Rectal smooth muscle tissue (tissue), 1 donor: ENCODE data around the gene MAP3K1.

ENCODE experiments used
- H3K27ac ChIP-seq: one replicate; pipeline ENCODE4 v1.7.0; 2013; ENCODE audit warnings: low read depth, low read length, inconsistent platforms
- H3K27me3 ChIP-seq: one replicate; pipeline ENCODE4 v1.7.0; 2013; ENCODE audit warnings: low read length; ENCODE audit not compliant: control insufficient read depth, insufficient read depth
- H3K36me3 ChIP-seq: one replicate; pipeline ENCODE4 v1.7.0; 2013; ENCODE audit warnings: low read length; ENCODE audit not compliant: control insufficient read depth, insufficient read depth
- H3K4me1 ChIP-seq: one replicate; pipeline ENCODE4 v1.7.0; 2013; ENCODE audit warnings: low read length; ENCODE audit not compliant: control insufficient read depth, insufficient read depth
- H3K4me3 ChIP-seq: one replicate; pipeline ENCODE4 v1.7.0; 2013; ENCODE audit warnings: low read length
- H3K9ac ChIP-seq: one replicate; pipeline ENCODE4 v1.7.0; 2013; ENCODE audit warnings: low read length

Gene MAP3K1

GRCh38 chr5:56802205-56802604, 13.1 kb upstream of the MAP3K1 start:
- H3K4me1 ChIP-seq = no peaks in the 10 kb centered on the region
- no peaks in the 10 kb centered on the region for H3K36me3 ChIP-seq
- H3K9ac ChIP-seq = no peak overlapping the region
- no peak overlapping the region for H3K27ac ChIP-seq
- H3K4me3 ChIP-seq = no peak overlapping the region
- no peaks in the 10 kb centered on the region for H3K27me3 ChIP-seq

GRCh38 chr5:56803025-56803424, 12.3 kb upstream of the MAP3K1 start:
- no peak overlapping the region for H3K9ac ChIP-seq
- no peak overlapping the region for H3K4me3 ChIP-seq
- no peaks in the 10 kb centered on the region for H3K36me3 ChIP-seq
- no peaks in the 10 kb centered on the region for H3K4me1 ChIP-seq
- no peaks in the 10 kb centered on the region for H3K27me3 ChIP-seq
- H3K27ac ChIP-seq = no peak overlapping the region

- H3K4me3 ChIP-seq = no peak overlapping the region
Observed at GRCh38 chr5:56803894-56804293, 11.5 kb upstream of the MAP3K1 start.

GRCh38 chr5:56807679-56808078, 7.7 kb upstream of the MAP3K1 start:
- Histone ChIP-seq H3K27me3 (no peaks in the 10 kb centered on the region), H3K27ac (no peak overlapping the region), H3K36me3 (no peaks in the 10 kb centered on the region), H3K9ac (no peak overlapping the region), H3K4me1 (no peaks in the 10 kb centered on the region), H3K4me3 (no peak overlapping the region)

More at GRCh38 chr5:56803894-56804293, 11.5 kb upstream of the MAP3K1 start:
- no peak overlapping the region for H3K9ac ChIP-seq
- no peak overlapping the region for H3K27ac ChIP-seq
- no peaks in the 10 kb centered on the region for H3K4me1 ChIP-seq
- no peaks in the 10 kb centered on the region for H3K36me3 ChIP-seq
- H3K27me3 ChIP-seq = no peaks in the 10 kb centered on the region

GRCh38 chr5:56808211-56808610, 7.1 kb upstream of the MAP3K1 start:
- Histone ChIP-seq H3K9ac (no peak overlapping the region), H3K27me3 (no peaks in the 10 kb centered on the region), H3K36me3 (no peaks in the 10 kb centered on the region), H3K27ac (no peak overlapping the region), H3K4me1 (no peaks in the 10 kb centered on the region), H3K4me3 (no peak overlapping the region)

- no peaks in the 10 kb centered on the region for H3K4me1 ChIP-seq
- H3K4me3 ChIP-seq = no peak overlapping the region
- no peaks in the 10 kb centered on the region for H3K27me3 ChIP-seq
- H3K27ac ChIP-seq = no peak overlapping the region
- no peak overlapping the region for H3K9ac ChIP-seq
- H3K36me3 ChIP-seq = no peaks in the 10 kb centered on the region
Observed at GRCh38 chr5:56810826-56811225, 4.5 kb upstream of the MAP3K1 start.

- Histone ChIP-seq H3K27me3 (no peaks in the 10 kb centered on the region), H3K4me1 (no peaks in the 10 kb centered on the region), H3K27ac (no peak overlapping the region), H3K4me3 (no peak overlapping the region), H3K9ac (no peak overlapping the region), H3K36me3 (no peaks in the 10 kb centered on the region)
Observed at GRCh38 chr5:56812110-56812509, 3.2 kb upstream of the MAP3K1 start.

GRCh38 chr5:56813302-56813701, 2.0 kb upstream of the MAP3K1 start:
- Histone ChIP-seq H3K27ac (no peak overlapping the region), H3K4me3 (no peak overlapping the region), H3K4me1 (no peaks in the 10 kb centered on the region), H3K36me3 (no peaks in the 10 kb centered on the region), H3K27me3 (no peaks in the 10 kb centered on the region), H3K9ac (no peak overlapping the region)

GRCh38 chr5:56814361-56814962, 887 bp upstream of the MAP3K1 start:
- peaks cover 3% of the 10 kb centered on the region for H3K4me1 ChIP-seq
- H3K27ac ChIP-seq = no peak overlapping the region
- no peaks in the 10 kb centered on the region for H3K27me3 ChIP-seq
- H3K4me3 ChIP-seq = peak overlapping the region; percentile 89
- H3K9ac ChIP-seq = no peak overlapping the region
- no peaks in the 10 kb centered on the region for H3K36me3 ChIP-seq

GRCh38 chr5:56815658-56816545, 553 bp downstream of the MAP3K1 start:
- H3K4me3 ChIP-seq = peak overlapping the region; percentile 89
- peak overlapping the region; percentile 74 for H3K27ac ChIP-seq
- no peaks in the 10 kb centered on the region for H3K36me3 ChIP-seq
- H3K9ac ChIP-seq = peak overlapping the region; percentile 42
- H3K27me3 ChIP-seq = no peaks in the 10 kb centered on the region
- peaks cover 4% of the 10 kb centered on the region for H3K4me1 ChIP-seq

GRCh38 chr5:56816546-56817081, 1.3 kb downstream of the MAP3K1 start:
- Histone ChIP-seq H3K4me1 (peaks cover 4% of the 10 kb centered on the region), H3K36me3 (no peaks in the 10 kb centered on the region), H3K9ac (peak overlapping the region; percentile 41), H3K27me3 (no peaks in the 10 kb centered on the region), H3K27ac (peak overlapping the region; percentile 74), H3K4me3 (peak overlapping the region; percentile 89)

- Histone ChIP-seq H3K27ac (no peak overlapping the region), H3K36me3 (no peaks in the 10 kb centered on the region), H3K4me3 (peak overlapping the region; percentile 89), H3K9ac (no peak overlapping the region), H3K4me1 (peaks cover 4% of the 10 kb centered on the region), H3K27me3 (no peaks in the 10 kb centered on the region)
Observed at GRCh38 chr5:56817263-56818014, 2.1 kb downstream of the MAP3K1 start.
